Neuron (in vitro differentiated cells): ENCODE data around the gene KRTAP4-9.
"Not testable (repeated sequence)": the region's sequence is repeated elsewhere in the genome, so short reads cannot be mapped to it uniquely, and the experiment has no call there.

Experiments
- H2AFZ ChIP-seq: one replicate; pipeline ENCODE4 v1.6.1; 2013; ENCODE audit warnings: low read depth, mild to moderate bottlenecking, inconsistent platforms, low read length, moderate library complexity
- H3K27me3 ChIP-seq: one replicate; pipeline ENCODE4 v1.6.1; 2013; ENCODE audit warnings: low read length; ENCODE audit not compliant: insufficient read depth
- H3K36me3 ChIP-seq: one replicate; pipeline ENCODE4 v1.6.1; 2013; ENCODE audit warnings: low read length; ENCODE audit not compliant: insufficient read depth
- H3K4me1 ChIP-seq: one replicate; pipeline ENCODE4 v1.6.1; 2013; ENCODE audit warnings: low read length; ENCODE audit not compliant: insufficient read depth
- H3K4me3 ChIP-seq: 2 replicates; pipeline ENCODE4 v1.5.1; 2013; ENCODE audit warnings: mild to moderate bottlenecking, low read length, moderate library complexity
- H3K9me3 ChIP-seq: one replicate; pipeline ENCODE4 v1.6.1; 2013; ENCODE audit warnings: low read length

KRTAP4-9 gene

GRCh38 chr17:41105347-41105746 lies at the start of gene KRTAP4-9:
Gene KRTAP4-9, plus strand, starts transcription at chr17:41105389. Its CDS starts 0 bp downstream, at chr17:41105389.
- H3K36me3 ChIP-seq, H2AFZ ChIP-seq, H3K27me3 ChIP-seq, H3K4me3 ChIP-seq, H3K4me1 ChIP-seq, H3K9me3 ChIP-seq: not testable (repeated sequence)

- no peaks in the 10 kb centered on the region for H3K36me3 ChIP-seq
- H2AFZ ChIP-seq = no peak overlapping the region
- no peaks in the 10 kb centered on the region for H3K27me3 ChIP-seq
- no peak overlapping the region for H3K4me3 ChIP-seq
- no peaks in the 10 kb centered on the region for H3K9me3 ChIP-seq
- no peaks in the 10 kb centered on the region for H3K4me1 ChIP-seq
Measured at GRCh38 chr17:41057547-41057946, 47.6 kb upstream of the KRTAP4-9 start.

GRCh38 chr17:41058741-41059140 lies 46.4 kb upstream of the KRTAP4-9 start:
- no peak overlapping the region for H3K4me3 ChIP-seq
- no peaks in the 10 kb centered on the region for H3K36me3 ChIP-seq

GRCh38 chr17:41059276-41060051 lies 45.7 kb upstream of the KRTAP4-9 start:
- H3K4me1 ChIP-seq, H3K4me3 ChIP-seq, H3K27me3 ChIP-seq, H2AFZ ChIP-seq, H3K36me3 ChIP-seq, H3K9me3 ChIP-seq: not testable (repeated sequence)

More at GRCh38 chr17:41058741-41059140, 46.4 kb upstream of the KRTAP4-9 start:
- H3K9me3 ChIP-seq = no peaks in the 10 kb centered on the region
- H3K27me3 ChIP-seq = no peaks in the 10 kb centered on the region
- H2AFZ ChIP-seq = no peak overlapping the region
- no peaks in the 10 kb centered on the region for H3K4me1 ChIP-seq

- Histone ChIP-seq H2AFZ (no peak within 1 kb of the TSS), H3K4me1 (no peaks in the 10 kb centered on the region), H3K9me3 (no peaks in the 10 kb centered on the region), H3K4me3 (no peak within 1 kb of the TSS), H3K27me3 (no peaks in the 10 kb centered on the region), H3K36me3 (no peaks in the 10 kb centered on the region)
Measured at GRCh38 chr17:41060052-41060604, 45.1 kb upstream of the KRTAP4-9 start, which contains the start of gene KRTAP2-3. Gene KRTAP2-3, minus strand, starts transcription at chr17:41060114. Its CDS starts 64 bp downstream, at chr17:41060050.

- no peak overlapping the region for H3K4me3 ChIP-seq
- H3K4me1 ChIP-seq = no peaks in the 10 kb centered on the region
- no peaks in the 10 kb centered on the region for H3K36me3 ChIP-seq
- H3K9me3 ChIP-seq = no peaks in the 10 kb centered on the region
- no peak overlapping the region for H2AFZ ChIP-seq
- H3K27me3 ChIP-seq = no peaks in the 10 kb centered on the region
Measured at GRCh38 chr17:41061964-41062363, 43.2 kb upstream of the KRTAP4-9 start.

GRCh38 chr17:41063449-41063848 lies 41.7 kb upstream of the KRTAP4-9 start:
- Histone ChIP-seq H3K36me3 (no peaks in the 10 kb centered on the region), H3K27me3 (no peaks in the 10 kb centered on the region), H3K9me3 (no peaks in the 10 kb centered on the region), H2AFZ (no peak overlapping the region), H3K4me1 (no peaks in the 10 kb centered on the region), H3K4me3 (no peak overlapping the region)

GRCh38 chr17:41064301-41064700 lies 40.9 kb upstream of the KRTAP4-9 start:
- H3K36me3 ChIP-seq = no peaks in the 10 kb centered on the region
- no peaks in the 10 kb centered on the region for H3K9me3 ChIP-seq
- no peak overlapping the region for H2AFZ ChIP-seq
- no peak overlapping the region for H3K4me3 ChIP-seq
- no peaks in the 10 kb centered on the region for H3K27me3 ChIP-seq
- no peaks in the 10 kb centered on the region for H3K4me1 ChIP-seq

- H3K9me3 ChIP-seq, H3K36me3 ChIP-seq, H3K4me3 ChIP-seq, H3K4me1 ChIP-seq, H3K27me3 ChIP-seq, H2AFZ ChIP-seq: not testable (repeated sequence)
Measured at GRCh38 chr17:41065016-41065689, 40.0 kb upstream of the KRTAP4-9 start.

GRCh38 chr17:41065829-41066624 lies 39.2 kb upstream of the KRTAP4-9 start, which contains the start of gene KRTAP2-4:
Gene KRTAP2-4, minus strand, starts transcription at chr17:41065879. Its CDS starts 34 bp downstream, at chr17:41065845.
- Histone ChIP-seq H3K36me3 (no peaks in the 10 kb centered on the region), H3K9me3 (no peaks in the 10 kb centered on the region), H3K27me3 (no peaks in the 10 kb centered on the region), H3K4me1 (no peaks in the 10 kb centered on the region), H2AFZ (no peak within 1 kb of the TSS), H3K4me3 (no peak within 1 kb of the TSS)

- Histone ChIP-seq H3K9me3 (no peaks in the 10 kb centered on the region), H3K4me1 (no peaks in the 10 kb centered on the region), H3K27me3 (no peaks in the 10 kb centered on the region), H3K4me3 (no peak overlapping the region), H2AFZ (no peak overlapping the region), H3K36me3 (no peaks in the 10 kb centered on the region)
Measured at GRCh38 chr17:41067281-41067680, 37.9 kb upstream of the KRTAP4-9 start.

- Histone ChIP-seq H3K4me1 (no peaks in the 10 kb centered on the region), H2AFZ (no peak overlapping the region), H3K9me3 (no peaks in the 10 kb centered on the region), H3K36me3 (no peaks in the 10 kb centered on the region), H3K27me3 (no peaks in the 10 kb centered on the region), H3K4me3 (no peak overlapping the region)
Measured at GRCh38 chr17:41069031-41069430, 36.2 kb upstream of the KRTAP4-9 start.
